Activated CD8-positive, alpha-beta T cell treated with anti-CD3 and anti-CD28 coated beads for 36 hours (primary cell): ENCODE measurements around the gene NUDT14. TPM values are rescaled to one million over a fixed set of nuclear protein-coding genes. Genes with fewer than 3 reads are reported as not detected.

Experiments used
- ATAC-seq: fragments of 200-7000 bp; cut with Tn5 transposase; one replicate; pipeline ENCODE4 v1.10.0; 2021; ENCODE audit warnings: mild to moderate bottlenecking, moderate library complexity
- CTCF ChIA-PET: fragments of 350-600 bp; sonication (Branson Sonifier 250); formaldehyde crosslinking; loops from one replicate; lab custom pipeline; 2021; ENCODE audit warnings: antibody characterized with exemption; lab: Charles Lee
- POLR2A ChIA-PET: fragments of 350-600 bp; sonication (Branson Sonifier 250); formaldehyde crosslinking; loops from one replicate; lab custom pipeline; 2021; ENCODE audit warnings: antibody characterized with exemption; lab: Charles Lee
- DNase-seq: peaks from one replicate; pipeline ENCODE4 v3.0.0-alpha.2; 2020
- H3K27ac Mint-ChIP-seq: one replicate; pipeline ENCODE4 v1.8.0; 2021; ENCODE audit warnings: mild to moderate bottlenecking, mixed read lengths
- H3K27me3 Mint-ChIP-seq: one replicate; pipeline ENCODE4 v1.8.0; 2021; ENCODE audit warnings: mixed read lengths
- H3K36me3 Mint-ChIP-seq: one replicate; pipeline ENCODE4 v1.8.0; 2021; ENCODE audit warnings: low read depth, mixed read lengths
- H3K4me1 Mint-ChIP-seq: one replicate; pipeline ENCODE4 v1.8.0; 2021; ENCODE audit warnings: low read depth, mixed read lengths
- H3K4me3 Mint-ChIP-seq: one replicate; pipeline ENCODE4 v1.8.0; 2021; ENCODE audit warnings: mild to moderate bottlenecking, moderate library complexity, mixed read lengths
- H3K9me3 Mint-ChIP-seq: one replicate; pipeline ENCODE4 v1.8.0; 2021; ENCODE audit warnings: mixed read lengths
- intact Hi-C: fragments of 100-400 bp; cut with micrococcal nuclease; formaldehyde crosslinking; loops from one replicate; pipeline ENCODE4 v1.10.0; 2022
- total RNA-seq, 2 experiments: library from RNA; stranded (reverse); gene quantifications; one replicate each; pipeline ENCODE4 v1.2.3, GENCODE V29; 2021
- TF ChIP-seq, protein P1 (sequence below): fragments of 200-600 bp; IDR thresholded peaks from one replicate; pipeline ENCODE4 v1.8.0; 2022; ENCODE audit warnings: antibody characterized with exemption, mild to moderate bottlenecking

Gene NUDT14
- total RNA-seq, 2 experiments from 2014 or later, result 9.3 to 9.7 TPM

DNA sequence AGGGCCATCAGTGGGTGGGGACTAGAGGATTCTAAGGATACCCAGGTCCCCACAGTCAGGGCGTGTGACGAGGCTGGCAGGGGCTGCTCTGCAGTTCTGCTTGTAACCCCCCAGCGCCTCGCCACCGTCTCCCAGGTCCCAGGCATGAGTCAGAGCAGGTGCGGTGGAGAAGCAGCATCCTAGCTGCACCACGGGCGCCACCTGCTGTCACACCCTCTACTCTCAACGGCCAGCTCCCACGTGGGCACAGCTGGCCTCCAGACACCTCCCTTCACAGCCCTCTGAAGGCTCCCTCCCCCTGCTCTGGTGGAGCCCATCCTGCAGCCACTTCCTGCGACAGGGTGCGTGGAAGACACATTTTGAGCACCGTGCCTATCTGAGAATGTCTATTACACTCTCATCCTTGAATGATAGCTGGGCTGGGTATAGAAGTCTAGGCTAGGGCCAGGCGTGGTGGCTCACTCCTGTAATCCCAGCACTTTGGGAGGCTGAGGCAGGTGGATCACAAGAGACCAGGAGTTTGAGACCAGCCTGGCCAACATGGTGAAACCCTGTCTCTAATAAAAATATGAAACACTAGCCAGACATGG is 6.9 kb upstream of the NUDT14 start:
- DNase-seq (peak; percentile 63), ATAC-seq (peak; percentile 31)
- H3K27ac Mint-ChIP-seq, result no peak overlapping the region
- H3K4me1 Mint-ChIP-seq, result peaks cover 3% of the 10 kb centered on the region
- POLR2A ChIA-PET, result interaction anchor here (1.4 kb wide), 1 partner anchor 8 kb away, joined by 5 read pairs; no protein-coding TSS in a partner anchor
- CTCF ChIA-PET, result interaction anchor here (1.6 kb wide), 2 partner anchors 12 to 164 kb away, joined by 4 to 5 read pairs; no protein-coding TSS in a partner anchor
- intact Hi-C loops, result no loop called here
- no peaks in the 10 kb centered on the region for H3K27me3 Mint-ChIP-seq
- TF ChIP-seq, protein P1, sequence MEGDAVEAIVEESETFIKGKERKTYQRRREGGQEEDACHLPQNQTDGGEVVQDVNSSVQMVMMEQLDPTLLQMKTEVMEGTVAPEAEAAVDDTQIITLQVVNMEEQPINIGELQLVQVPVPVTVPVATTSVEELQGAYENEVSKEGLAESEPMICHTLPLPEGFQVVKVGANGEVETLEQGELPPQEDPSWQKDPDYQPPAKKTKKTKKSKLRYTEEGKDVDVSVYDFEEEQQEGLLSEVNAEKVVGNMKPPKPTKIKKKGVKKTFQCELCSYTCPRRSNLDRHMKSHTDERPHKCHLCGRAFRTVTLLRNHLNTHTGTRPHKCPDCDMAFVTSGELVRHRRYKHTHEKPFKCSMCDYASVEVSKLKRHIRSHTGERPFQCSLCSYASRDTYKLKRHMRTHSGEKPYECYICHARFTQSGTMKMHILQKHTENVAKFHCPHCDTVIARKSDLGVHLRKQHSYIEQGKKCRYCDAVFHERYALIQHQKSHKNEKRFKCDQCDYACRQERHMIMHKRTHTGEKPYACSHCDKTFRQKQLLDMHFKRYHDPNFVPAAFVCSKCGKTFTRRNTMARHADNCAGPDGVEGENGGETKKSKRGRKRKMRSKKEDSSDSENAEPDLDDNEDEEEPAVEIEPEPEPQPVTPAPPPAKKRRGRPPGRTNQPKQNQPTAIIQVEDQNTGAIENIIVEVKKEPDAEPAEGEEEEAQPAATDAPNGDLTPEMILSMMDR, result no peak
- H3K9me3 Mint-ChIP-seq, result peaks cover 5% of the 10 kb centered on the region
- no peaks in the 10 kb centered on the region for H3K36me3 Mint-ChIP-seq
- H3K4me3 Mint-ChIP-seq, result no peak overlapping the region

- ChIA-PET POLR2A (no interaction called here), CTCF (interaction anchor here (1.6 kb wide), 1 partner anchor 11 kb away, joined by 5 read pairs; no protein-coding TSS in a partner anchor)
- peaks cover 3% of the 10 kb centered on the region for H3K4me1 Mint-ChIP-seq
- ATAC-seq (no peak), DNase-seq (no peak)
- H3K4me3 Mint-ChIP-seq, result no peak overlapping the region
- TF ChIP-seq, protein P1, result no peak
- no peak overlapping the region for H3K27ac Mint-ChIP-seq
- H3K9me3 Mint-ChIP-seq, result peaks cover 5% of the 10 kb centered on the region
- no peaks in the 10 kb centered on the region for H3K27me3 Mint-ChIP-seq
- H3K36me3 Mint-ChIP-seq, result no peaks in the 10 kb centered on the region
- intact Hi-C loops, result no loop called here
Measured at GRCh38 chr14:105187116-105187515, 6.0 kb upstream of the NUDT14 start.

DNA sequence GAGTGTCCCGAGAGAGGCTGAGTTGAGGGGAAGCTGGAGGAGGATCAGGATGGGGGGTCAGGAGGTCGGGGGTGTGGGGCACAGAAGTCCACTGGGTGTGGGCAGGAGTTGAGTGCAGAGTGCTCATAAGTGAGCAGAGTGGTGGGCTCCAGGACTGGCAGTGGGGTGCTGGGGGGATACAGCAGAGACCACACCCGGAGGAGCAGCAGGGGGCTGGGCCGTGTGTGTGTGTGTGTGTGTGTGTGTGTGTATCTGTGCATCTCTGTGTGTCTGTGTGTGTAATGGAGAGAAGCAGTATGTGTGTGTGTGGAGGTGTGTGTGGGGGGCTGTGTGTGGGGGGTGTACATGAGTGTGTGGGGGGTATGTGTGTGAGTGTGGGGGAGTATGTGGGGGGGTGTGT is 4.9 kb upstream of the NUDT14 start:
- no peaks in the 10 kb centered on the region for H3K27me3 Mint-ChIP-seq
- no peak for DNase-seq
- peaks cover 5% of the 10 kb centered on the region for H3K9me3 Mint-ChIP-seq

GRCh38 chr14:105185001-105185400 is 3.9 kb upstream of the NUDT14 start:
- TF ChIP-seq, protein P1, result no peak
- CTCF ChIA-PET, result interaction anchor here (1.2 to 1.5 kb wide), 2 partner anchors 10 to 17 kb away, joined by 3 to 4 read pairs; partner anchors contain the start of gene JAG2
- Mint-ChIP-seq H3K4me1 (peaks cover 4% of the 10 kb centered on the region), H3K9me3 (peaks cover 5% of the 10 kb centered on the region), H3K36me3 (no peaks in the 10 kb centered on the region), H3K27ac (no peak overlapping the region), H3K4me3 (no peak overlapping the region), H3K27me3 (no peaks in the 10 kb centered on the region)
- ATAC-seq (no peak), DNase-seq (no peak)
- POLR2A ChIA-PET, result interaction anchor here (1.2 kb wide), 1 partner anchor 9 kb away, joined by 3 read pairs; no protein-coding TSS in a partner anchor
- intact Hi-C loops, result no loop called here

More for the DNA sequence above, 4.9 kb upstream of the NUDT14 start:
- ChIA-PET POLR2A (no interaction called here), CTCF (no interaction called here)
- no peaks in the 10 kb centered on the region for H3K36me3 Mint-ChIP-seq
- H3K4me3 Mint-ChIP-seq, result no peak overlapping the region
- ATAC-seq, result no peak
- intact Hi-C loops, result no loop called here
- H3K27ac Mint-ChIP-seq, result no peak overlapping the region
- peaks cover 4% of the 10 kb centered on the region for H3K4me1 Mint-ChIP-seq
- TF ChIP-seq, protein P1, result no peak

DNA sequence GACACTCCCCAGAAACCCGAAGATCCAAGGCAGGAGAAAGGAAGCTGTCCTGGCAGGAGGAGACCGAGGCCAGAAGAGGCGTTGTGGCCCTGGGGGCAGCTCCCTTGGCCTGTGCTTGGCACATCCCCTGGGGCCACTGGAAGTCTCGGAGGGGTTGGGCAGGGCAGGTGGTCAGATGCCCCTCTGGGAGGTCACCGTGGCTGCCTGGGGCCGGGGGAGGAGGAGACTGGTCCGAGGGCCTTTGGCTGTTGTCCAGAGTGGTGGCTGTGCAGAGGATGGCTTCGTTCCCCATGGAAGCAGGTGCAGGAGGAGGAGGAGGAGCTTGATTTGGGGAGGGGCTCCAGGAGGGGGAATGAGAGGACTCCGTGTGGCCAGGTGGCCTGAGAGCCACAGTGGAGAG is 3.3 kb upstream of the NUDT14 start:
- ATAC-seq (no peak), DNase-seq (no peak)
- H3K27ac Mint-ChIP-seq, result no peak overlapping the region
- TF ChIP-seq, protein P1, result no peak
- peaks cover 4% of the 10 kb centered on the region for H3K4me1 Mint-ChIP-seq
- H3K9me3 Mint-ChIP-seq, result peaks cover 5% of the 10 kb centered on the region
- POLR2A ChIA-PET, result interaction anchor here (0.6 to 1.2 kb wide), 2 partner anchors 9 to 1106 kb away, joined by 3 read pairs; no protein-coding TSS in a partner anchor
- intact Hi-C loops, result no loop called here
- H3K36me3 Mint-ChIP-seq, result no peaks in the 10 kb centered on the region
- H3K4me3 Mint-ChIP-seq, result no peak overlapping the region
- CTCF ChIA-PET, result interaction anchor here (0.6 to 1.5 kb wide), 4 partner anchors 10 to 20 kb away, joined by 3 to 4 read pairs (median 3); partner anchors contain the start of gene JAG2
- no peaks in the 10 kb centered on the region for H3K27me3 Mint-ChIP-seq
